Eye (tissue), 1 donor: Measurements from ENCODE around the gene RHBDD3.

Experiments used
- DNase-seq: peaks from one replicate; pipeline ENCODE4 v3.0.0-alpha.2; 2015

RHBDD3 gene

DNA sequence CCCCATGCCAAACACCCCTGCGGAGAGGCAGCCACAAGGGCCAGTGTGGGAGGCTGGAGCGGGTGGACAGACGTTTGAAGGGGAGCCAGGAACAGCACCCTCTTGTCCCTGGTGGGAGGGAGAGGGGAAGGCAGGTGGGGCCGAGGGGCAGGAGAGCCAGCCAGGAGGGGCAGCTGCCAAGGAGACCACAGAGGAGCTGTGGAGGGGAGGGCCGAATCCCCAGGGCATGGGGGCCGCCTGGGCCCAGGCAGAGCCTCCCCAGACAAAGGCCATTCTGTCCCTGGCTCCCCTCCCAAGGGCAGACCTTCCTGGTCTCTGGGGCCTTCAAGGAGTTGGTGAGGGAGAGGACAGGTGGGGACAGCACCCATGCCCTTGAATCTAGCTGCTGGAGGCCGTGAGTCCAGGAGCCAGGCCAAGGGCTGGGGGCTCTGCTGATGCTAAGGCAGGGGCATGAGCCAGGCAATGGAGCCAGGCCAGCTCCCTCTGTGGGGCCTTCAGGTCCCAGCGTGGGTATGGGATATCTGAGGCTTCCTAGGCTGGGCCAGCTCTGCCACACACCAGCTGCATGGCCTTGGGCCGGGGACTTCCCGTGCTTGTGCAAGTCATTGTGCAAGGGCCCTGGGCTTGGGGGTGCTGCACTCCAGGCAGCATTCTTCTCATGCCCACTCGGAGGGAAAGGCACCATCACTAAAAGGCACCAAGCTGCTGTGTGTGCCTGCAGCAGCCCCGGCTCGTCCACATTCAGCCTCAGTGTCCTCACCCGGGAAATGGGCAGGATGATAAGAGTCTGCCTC is 50.7 kb downstream of the RHBDD3 start:
- DNase-seq: no peak

DNA sequence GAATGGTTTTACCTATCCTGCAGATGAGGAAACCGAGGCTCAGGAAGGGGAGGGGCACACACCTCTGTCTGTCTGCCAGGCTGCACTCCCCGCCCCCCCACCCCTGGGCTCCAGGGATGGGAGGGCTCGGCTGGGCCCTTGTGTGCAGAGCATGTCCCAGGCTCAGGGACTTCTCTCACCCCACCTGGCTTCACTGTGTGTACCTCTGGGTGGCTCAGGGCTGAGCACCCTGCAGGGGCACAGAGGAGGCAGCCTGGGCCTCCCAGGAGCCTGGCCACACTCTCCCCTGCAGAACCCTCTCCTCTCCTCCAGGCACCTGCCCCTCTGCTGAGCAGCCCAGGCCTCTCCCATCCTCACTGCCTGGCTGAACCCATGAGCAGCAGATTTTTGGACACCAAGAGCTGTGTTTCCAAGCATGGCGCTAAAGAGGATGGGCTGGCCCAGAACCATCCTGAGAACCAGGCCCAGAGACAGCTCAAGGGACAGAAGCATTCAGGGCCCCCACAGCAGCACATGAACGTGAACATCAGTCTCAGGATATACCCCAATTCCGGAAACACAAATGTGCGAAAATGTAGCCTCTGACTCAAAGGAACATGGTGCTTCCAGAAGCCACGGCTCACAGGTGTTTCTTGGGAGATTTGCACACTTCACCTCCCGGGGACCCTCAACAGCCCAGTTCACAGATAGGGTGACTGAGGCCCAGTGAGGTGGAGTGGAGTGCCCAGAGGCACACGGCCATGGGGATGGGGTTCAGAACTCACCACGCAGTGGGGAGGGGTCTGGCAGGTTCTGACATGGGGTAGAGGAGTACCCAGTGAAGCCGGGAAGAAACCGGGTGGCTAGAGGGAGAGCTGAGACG is 51.5 kb downstream of the RHBDD3 start:
- no peak for DNase-seq

DNA sequence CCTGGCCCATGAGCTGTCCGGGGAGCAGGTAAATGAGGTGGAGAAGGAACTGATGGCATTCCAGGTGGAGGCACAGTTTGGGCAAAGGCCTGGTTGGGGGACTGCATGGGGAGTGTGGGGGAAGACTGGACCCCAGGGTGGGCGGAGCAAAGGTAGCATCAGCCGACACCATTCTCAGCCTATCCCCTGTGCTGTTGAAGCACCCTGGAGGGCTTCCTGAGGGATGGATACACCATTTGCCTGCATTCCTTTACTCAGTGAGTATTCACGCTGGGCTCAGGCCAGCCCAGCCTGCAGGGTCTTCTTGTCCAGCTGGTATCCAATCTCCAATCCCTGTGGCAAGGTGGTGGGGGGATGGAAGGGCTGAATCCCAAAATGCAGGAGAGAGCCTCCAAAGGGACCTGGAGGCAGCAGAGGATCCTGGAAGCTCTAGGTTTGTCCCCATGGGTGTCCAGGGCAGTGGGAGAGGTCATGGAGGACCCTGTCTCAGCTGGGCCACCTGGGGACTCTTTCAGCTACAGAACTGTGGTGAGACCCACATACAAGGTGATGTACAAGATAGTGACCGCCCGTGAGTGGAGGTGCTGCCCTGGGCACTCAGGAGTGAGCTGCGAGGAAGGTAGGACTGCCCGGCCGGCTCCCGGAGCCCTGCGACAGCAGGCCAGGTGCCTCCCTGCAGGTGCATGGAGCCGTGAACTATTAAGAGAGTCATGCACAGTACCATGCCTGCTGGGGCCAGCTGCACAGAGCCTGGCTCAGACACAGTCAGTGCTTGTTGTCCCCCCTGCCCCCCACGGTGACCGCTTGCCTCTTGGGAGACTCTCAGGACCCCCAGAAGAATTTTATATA is 52.5 kb downstream of the RHBDD3 start:
- no peak for DNase-seq

DNA sequence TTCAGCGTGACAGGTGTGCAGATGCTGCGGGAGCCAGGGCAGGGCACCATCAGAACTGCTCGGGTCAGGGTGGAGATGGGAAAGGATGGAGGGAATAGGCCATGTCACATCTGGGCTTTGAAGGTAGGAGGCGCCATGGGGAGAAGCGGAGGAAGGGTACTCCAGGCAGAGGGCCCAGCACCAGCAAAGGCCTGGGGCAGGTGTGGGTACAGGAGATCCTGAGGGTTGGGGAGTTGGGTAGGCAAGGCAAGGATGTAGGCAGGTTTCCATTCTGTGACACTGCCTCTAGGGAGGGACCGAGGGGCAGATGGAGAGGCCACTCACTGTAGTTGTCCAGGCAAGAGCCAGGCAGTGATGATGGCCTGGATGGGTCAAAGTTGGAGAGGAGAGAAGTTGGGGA is 53.5 kb downstream of the RHBDD3 start:
- DNase-seq: no peak

DNA sequence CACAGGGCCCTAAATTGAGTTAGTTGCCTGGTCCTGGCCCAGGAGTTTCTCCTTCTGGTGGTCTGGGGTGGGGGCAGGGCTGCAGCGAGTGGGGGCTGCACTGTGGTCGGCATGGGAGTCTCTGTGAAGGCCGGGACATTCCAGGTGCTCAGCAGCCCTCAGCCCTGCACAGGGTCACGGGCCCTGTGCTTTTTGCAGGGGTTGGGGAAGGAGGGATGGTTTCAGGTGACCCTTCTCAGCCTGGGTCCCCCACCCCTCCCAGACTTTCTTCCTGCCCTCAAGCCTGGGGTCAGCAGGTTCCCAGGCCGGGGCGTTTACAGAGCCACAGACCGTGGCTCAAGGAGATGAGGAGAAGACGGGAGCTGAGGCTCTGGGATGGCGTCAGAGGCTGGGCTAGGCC is 54.3 kb downstream of the RHBDD3 start:
- no peak for DNase-seq

DNA sequence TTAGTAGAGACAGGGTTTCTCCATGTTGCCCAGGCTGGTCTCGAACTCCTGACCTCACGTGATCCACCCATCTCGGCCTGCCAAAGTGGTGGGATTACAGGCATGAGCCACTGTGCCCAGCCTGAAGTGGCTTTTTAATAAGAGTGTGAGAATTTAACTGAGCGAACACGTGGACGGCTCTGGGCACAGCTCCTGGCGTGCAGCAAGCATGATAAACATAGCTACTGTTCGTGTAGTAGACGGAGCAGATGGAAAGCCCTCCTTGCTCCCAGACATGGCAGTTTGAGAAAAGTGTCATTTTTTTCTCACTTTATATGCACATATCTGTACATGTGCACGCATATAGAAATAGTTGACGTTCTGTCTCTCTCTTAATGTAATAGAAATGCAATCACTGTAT is 55.0 kb downstream of the RHBDD3 start:
- DNase-seq: no peak

DNA sequence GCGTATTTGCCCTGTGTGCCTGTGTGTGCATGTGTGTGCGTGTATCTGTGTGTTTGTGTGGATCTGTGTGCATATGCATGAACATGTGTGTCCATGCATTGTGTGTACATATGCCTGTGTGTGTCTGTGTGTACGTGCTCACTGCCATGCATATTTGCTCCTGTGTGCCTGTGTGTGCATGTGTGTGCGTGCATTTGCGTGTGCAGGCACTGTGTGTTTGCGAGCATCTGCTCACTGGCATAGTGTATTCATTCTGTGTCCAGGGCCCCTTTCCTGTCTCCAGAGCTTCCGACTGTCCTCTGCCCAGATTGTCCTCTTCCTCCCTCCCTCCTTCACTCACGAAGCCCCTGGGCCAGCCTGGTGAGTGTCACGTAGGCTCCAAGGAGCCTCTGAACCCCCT is 56.3 kb downstream of the RHBDD3 start:
- DNase-seq: no peak

DNA sequence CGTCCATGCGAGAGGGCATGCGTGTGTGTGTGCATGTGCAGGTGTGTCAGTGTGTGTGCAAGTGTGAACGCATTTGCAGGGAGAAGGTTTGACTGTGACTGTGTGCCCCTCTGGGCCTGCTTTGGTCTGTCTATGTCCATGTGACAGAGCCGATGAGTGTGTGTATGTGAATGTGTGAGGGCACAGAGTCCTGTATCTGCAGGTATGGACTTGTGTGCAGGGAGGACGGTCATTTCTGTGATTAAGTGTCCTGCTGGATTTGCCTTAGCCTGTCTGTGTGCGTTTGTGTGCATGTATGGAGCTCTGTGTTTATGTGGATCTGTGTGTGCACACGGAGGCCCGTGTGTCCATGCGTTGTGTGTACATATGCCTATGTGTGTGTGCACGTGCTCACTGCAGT is 56.7 kb downstream of the RHBDD3 start:
- DNase-seq: no peak
